ENCODE data around the gene IL22.
A peak's percentile ranks its signal among the peaks of the same experiment; 100 is the strongest.
"Not testable (repeated sequence)": the region's sequence is repeated elsewhere in the genome, so short reads cannot be mapped to it uniquely, and the experiment has no call there.

IL22 gene

GRCh38 chr12:68225576-68226476 is 27.6 kb downstream of the IL22 start, which contains the start of gene IL26:
IL26 (minus strand) TSS chr12:68225810; CDS start chr12:68225756, 54 bp downstream.
- DNase-seq: peak; percentile 23

GRCh38 chr12:68224613-68225285 is 28.7 kb downstream of the IL22 start:
- DNase-seq: no peak

GRCh38 chr12:68223067-68223747 is 30.2 kb downstream of the IL22 start:
- DNase-seq: peak; percentile 82

GRCh38 chr12:68222326-68222725 is 31.1 kb downstream of the IL22 start:
- no peak for DNase-seq

- DNase-seq: no peak
These were observed 31.9 kb downstream of the IL22 start for GRCh38 chr12:68221497-68221896.

- DNase-seq: no peak
These were observed 42.5 kb downstream of the IL22 start for GRCh38 chr12:68210875-68211274.

- DNase-seq: not testable (repeated sequence)
These were observed 44.2 kb downstream of the IL22 start for GRCh38 chr12:68209048-68209728.

- no peak for DNase-seq
These were observed 46.1 kb downstream of the IL22 start for GRCh38 chr12:68207276-68207675.

GRCh38 chr12:68206446-68206845 is 47.0 kb downstream of the IL22 start:
- DNase-seq: no peak

- no peak for DNase-seq
These were observed 49.9 kb downstream of the IL22 start for GRCh38 chr12:68203460-68203875.

GRCh38 chr12:68200854-68201253 is 52.5 kb downstream of the IL22 start:
- DNase-seq: no peak

GRCh38 chr12:68199127-68199526 is 54.3 kb downstream of the IL22 start:
- no peak for DNase-seq

GRCh38 chr12:68198507-68199086 is 54.8 kb downstream of the IL22 start:
- DNase-seq: no peak
